ENCODE measurements around the gene WWC2. TPM values are rescaled to one million over a fixed set of nuclear protein-coding genes. Genes with fewer than 3 reads are reported as not detected.
"Not testable (repeated sequence)": the region's sequence is repeated elsewhere in the genome, so short reads cannot be mapped to it uniquely, and the experiment has no call there.

WWC2 gene
- polyA plus RNA-seq, 1 experiment, result 32.0 TPM

- H3K27me3 ChIP-seq (ENCODE audit: control insufficient read depth, insufficient read depth, low read length), result no peaks in the 10 kb centered on the region
- DNase-seq (ENCODE audit: low read depth), result no peak
- TF ChIP-seq CTCF (IDR thresholded peaks at IDR 0.05; ENCODE audit: insufficient read depth, low read depth, low read length), result no peak
- H3K36me3 ChIP-seq (ENCODE audit: control insufficient read depth, insufficient read depth, low read length), result no peaks in the 10 kb centered on the region
- ChIA-PET POLR2A (no interaction called here), CTCF (interaction anchor here (0.9 kb wide), 1 partner anchor 71 kb away, joined by 4 read pairs; no protein-coding TSS in a partner anchor)
- H3K4me3 ChIP-seq (ENCODE audit: low read depth, low read length), result no peak overlapping the region
These were observed 92.6 kb downstream of the WWC2 start for GRCh38 chr4:183191630-183192029.

- Histone ChIP-seq H3K27me3 (ENCODE audit: control insufficient read depth, insufficient read depth, low read length) (no peaks in the 10 kb centered on the region), H3K36me3 (ENCODE audit: control insufficient read depth, insufficient read depth, low read length) (no peaks in the 10 kb centered on the region), H3K4me3 (ENCODE audit: low read depth, low read length) (no peak overlapping the region)
- POLR2A ChIA-PET, result no interaction called here
- no peak for TF ChIP-seq CTCF (IDR thresholded peaks at IDR 0.05; ENCODE audit: insufficient read depth, low read depth, low read length)
- CTCF ChIA-PET, result no interaction called here
- DNase-seq (ENCODE audit: low read depth), result no peak
These were observed 93.5 kb downstream of the WWC2 start for GRCh38 chr4:183192571-183192970.

DNA sequence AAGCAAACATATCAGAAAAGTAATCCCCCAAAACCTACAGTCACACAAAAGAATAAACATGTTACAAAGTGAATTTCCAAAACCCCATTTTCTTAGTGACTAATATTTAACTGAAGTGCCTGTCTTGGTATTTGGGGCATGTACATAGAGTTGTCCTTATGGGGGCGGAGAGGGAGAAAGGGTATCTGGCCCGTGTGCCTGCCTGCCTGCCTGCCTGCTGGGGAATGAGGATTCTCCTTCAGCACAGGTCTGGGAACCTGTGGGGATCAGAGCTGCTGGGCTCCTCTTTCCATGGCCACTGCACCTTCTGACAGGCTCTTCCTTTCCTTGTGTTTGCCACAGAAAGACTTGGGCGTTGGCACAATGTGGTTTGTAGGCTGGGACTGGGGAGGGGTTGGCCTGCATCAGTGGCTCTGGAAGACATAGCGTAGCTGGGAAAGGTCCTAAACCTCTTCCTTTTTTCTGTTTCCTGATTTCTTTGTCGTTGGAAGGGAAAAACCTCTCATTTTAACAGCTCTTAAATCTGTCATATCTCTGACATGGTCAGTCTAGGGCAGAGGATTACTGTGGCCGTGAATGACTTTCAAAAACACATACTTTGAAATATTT, 94.8 kb downstream of the WWC2 start:
- H3K4me3 ChIP-seq (ENCODE audit: low read depth, low read length); CTCF ChIA-PET; H3K27me3 ChIP-seq (ENCODE audit: control insufficient read depth, insufficient read depth, low read length); DNase-seq (ENCODE audit: low read depth); POLR2A ChIA-PET; H3K36me3 ChIP-seq (ENCODE audit: control insufficient read depth, insufficient read depth, low read length): not testable (repeated sequence)

DNA sequence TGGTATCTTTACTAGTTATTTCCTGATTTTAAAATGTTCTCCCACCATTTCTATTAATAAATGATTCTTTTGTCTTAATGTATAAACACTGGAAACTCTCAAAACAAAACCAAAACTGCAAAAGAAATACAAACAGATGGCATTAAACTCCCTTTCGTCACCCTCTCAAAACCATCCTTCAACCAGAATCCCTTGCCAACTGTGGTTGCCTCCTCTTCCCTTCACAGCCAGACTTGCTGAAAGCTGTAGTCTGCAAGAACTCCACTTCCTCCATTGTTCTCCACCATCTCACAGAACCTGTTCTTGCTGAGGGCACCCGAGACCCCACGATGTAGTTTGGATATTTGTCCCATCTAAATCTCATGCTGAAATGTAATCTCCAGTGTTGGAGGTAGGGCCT, 96.5 kb downstream of the WWC2 start:
- no peaks in the 10 kb centered on the region for H3K36me3 ChIP-seq (ENCODE audit: control insufficient read depth, insufficient read depth, low read length)
- CTCF ChIA-PET, result no interaction called here
- no peak for TF ChIP-seq CTCF (IDR thresholded peaks at IDR 0.05; ENCODE audit: insufficient read depth, low read depth, low read length)
- no peak overlapping the region for H3K4me3 ChIP-seq (ENCODE audit: low read depth, low read length)
- POLR2A ChIA-PET, result no interaction called here
- H3K27me3 ChIP-seq (ENCODE audit: control insufficient read depth, insufficient read depth, low read length), result no peaks in the 10 kb centered on the region
- DNase-seq (ENCODE audit: low read depth), result no peak

DNA sequence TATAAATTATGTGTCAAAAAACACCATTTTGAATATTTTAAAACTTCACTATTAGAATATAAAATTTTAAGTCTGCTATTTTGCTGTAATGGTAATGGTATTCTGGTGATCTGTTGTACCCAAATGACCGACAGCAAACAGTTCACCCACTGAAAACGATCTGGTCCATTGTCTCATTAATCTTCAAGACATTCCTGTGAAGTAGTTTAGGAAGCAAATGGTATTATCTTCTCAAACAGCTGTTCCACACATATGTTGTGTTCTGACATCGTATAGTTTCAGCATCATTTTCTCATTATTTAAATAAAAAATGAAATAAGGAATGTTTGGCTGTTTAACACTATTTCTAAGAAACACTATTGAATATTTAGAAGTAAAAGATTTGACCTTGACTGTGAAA, 98.1 kb downstream of the WWC2 start:
- no peak for TF ChIP-seq CTCF (IDR thresholded peaks at IDR 0.05; ENCODE audit: insufficient read depth, low read depth, low read length)
- Histone ChIP-seq H3K36me3 (ENCODE audit: control insufficient read depth, insufficient read depth, low read length) (no peaks in the 10 kb centered on the region), H3K27me3 (ENCODE audit: control insufficient read depth, insufficient read depth, low read length) (no peaks in the 10 kb centered on the region), H3K4me3 (ENCODE audit: low read depth, low read length) (no peak overlapping the region)
- no peak for DNase-seq (ENCODE audit: low read depth)
- ChIA-PET POLR2A (no interaction called here), CTCF (no interaction called here)

- no peaks in the 10 kb centered on the region for H3K27me3 ChIP-seq (ENCODE audit: control insufficient read depth, insufficient read depth, low read length)
- no peak for TF ChIP-seq CTCF (IDR thresholded peaks at IDR 0.05; ENCODE audit: insufficient read depth, low read depth, low read length)
- ChIA-PET POLR2A (no interaction called here), CTCF (no interaction called here)
- H3K36me3 ChIP-seq (ENCODE audit: control insufficient read depth, insufficient read depth, low read length), result peaks cover 2% of the 10 kb centered on the region; the same call in 1 of the 2 replicates
- H3K4me3 ChIP-seq (ENCODE audit: low read depth, low read length), result no peak overlapping the region
- peak; percentile 38 for DNase-seq (ENCODE audit: low read depth)
These were observed 101.4 kb downstream of the WWC2 start for GRCh38 chr4:183200453-183200852.

All from BJ (cell line).